Retinal pigment epithelial cell (primary cell): ENCODE measurements around the gene CTU2.

Experiments used
- DNase-seq: peaks from one replicate; pipeline ENCODE4 v3.0.0-alpha.2; 2010; ENCODE audit warnings: low read depth
- H3K4me3 ChIP-seq: 2 replicates; pipeline ENCODE4 v1.5.1; 2011; ENCODE audit warnings: mild to moderate bottlenecking, low read length, control low read depth, moderate library complexity
- TF ChIP-seq, protein P1 (sequence below): conservative IDR thresholded peaks from 2 replicates; pipeline ENCODE4 v1.5.1; 2011; ENCODE audit warnings: low read depth, low read length, control low read depth, inconsistent platforms

CTU2 gene

GRCh38 chr16:88697116-88697830 lies 9.0 kb upstream of the CTU2 start:
- TF ChIP-seq, protein P1, sequence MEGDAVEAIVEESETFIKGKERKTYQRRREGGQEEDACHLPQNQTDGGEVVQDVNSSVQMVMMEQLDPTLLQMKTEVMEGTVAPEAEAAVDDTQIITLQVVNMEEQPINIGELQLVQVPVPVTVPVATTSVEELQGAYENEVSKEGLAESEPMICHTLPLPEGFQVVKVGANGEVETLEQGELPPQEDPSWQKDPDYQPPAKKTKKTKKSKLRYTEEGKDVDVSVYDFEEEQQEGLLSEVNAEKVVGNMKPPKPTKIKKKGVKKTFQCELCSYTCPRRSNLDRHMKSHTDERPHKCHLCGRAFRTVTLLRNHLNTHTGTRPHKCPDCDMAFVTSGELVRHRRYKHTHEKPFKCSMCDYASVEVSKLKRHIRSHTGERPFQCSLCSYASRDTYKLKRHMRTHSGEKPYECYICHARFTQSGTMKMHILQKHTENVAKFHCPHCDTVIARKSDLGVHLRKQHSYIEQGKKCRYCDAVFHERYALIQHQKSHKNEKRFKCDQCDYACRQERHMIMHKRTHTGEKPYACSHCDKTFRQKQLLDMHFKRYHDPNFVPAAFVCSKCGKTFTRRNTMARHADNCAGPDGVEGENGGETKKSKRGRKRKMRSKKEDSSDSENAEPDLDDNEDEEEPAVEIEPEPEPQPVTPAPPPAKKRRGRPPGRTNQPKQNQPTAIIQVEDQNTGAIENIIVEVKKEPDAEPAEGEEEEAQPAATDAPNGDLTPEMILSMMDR, result no peak
- H3K4me3 ChIP-seq, result no peak overlapping the region
- no peak for DNase-seq

GRCh38 chr16:88697831-88698615 lies 8.3 kb upstream of the CTU2 start:
- TF ChIP-seq, protein P1, result peak; percentile 50
- H3K4me3 ChIP-seq, result no peak overlapping the region
- DNase-seq, result no peak

DNA sequence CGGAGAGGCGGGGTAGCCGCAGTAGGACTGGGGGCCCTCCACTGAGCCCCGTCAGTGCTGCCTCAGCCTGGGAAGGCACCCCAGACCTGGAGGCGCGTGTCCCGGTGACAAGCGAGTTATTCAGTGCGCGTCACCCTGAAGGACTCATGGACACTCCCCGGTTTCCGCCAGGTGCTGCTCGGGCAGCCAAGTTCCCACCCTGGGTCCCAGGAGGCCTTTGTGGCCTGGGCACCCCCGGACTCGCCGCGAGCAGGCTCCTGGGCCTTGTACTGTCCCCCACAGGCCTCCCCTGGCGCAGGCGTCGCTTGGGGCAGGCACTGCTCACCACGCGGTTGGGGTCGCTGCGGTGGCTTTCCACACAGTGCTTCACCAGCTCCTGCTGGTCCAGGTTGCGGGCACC lies 7.7 kb upstream of the CTU2 start:
- TF ChIP-seq, protein P1, result no peak
- H3K4me3 ChIP-seq, result no peak overlapping the region

GRCh38 chr16:88699180-88699579 lies 7.1 kb upstream of the CTU2 start:
- TF ChIP-seq, protein P1, result no peak
- DNase-seq, result no peak
- no peak overlapping the region for H3K4me3 ChIP-seq

More for the DNA sequence above, 7.7 kb upstream of the CTU2 start:
- no peak for DNase-seq

GRCh38 chr16:88700322-88700635 lies 6.0 kb upstream of the CTU2 start:
- no peak for DNase-seq
- no peak overlapping the region for H3K4me3 ChIP-seq
- TF ChIP-seq, protein P1, result no peak

DNA sequence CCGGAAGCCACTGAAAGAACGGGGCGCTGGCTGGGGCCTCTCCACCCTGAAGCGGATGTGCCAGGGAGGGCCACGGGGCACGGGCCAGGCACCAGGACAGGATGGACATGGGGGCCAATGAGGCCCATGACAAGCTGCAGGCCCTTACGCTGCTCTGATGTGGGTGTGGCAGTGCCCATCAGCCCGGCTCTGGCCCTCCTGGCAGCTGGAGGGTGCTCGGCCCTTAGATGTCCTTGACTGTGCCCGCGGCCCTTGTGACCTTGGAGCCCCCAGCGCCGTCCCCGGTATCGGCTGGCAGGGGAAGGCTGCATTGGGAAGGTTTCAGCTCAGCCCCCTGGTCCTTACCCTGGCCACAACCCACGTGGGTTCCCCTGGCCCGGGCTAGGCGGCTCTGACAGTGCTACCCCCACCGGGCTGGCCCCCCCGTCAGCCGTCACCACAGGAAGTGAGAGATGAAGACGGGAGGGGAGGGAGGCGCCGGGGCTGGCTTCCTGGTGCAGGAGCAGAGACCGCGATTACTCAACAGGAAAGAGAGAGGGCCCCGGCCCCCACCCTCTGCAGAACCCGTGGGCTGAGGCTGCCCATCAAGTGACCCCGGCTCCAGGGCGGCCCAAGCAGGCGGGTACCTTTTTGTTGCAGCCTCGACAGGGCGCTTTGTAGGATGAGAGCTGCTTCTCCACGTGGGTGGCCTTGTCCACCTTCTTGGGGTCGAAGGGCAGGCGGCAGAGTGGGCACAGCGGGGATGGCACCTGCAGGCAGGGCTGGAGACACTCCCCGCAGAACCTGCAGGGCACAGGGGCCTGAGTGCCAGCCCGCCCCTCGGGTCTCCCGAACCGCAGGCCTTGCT lies 5.4 kb upstream of the CTU2 start:
- H3K4me3 ChIP-seq, result no peak overlapping the region
- TF ChIP-seq, protein P1, result no peak

More for the DNA sequence above, 5.4 kb upstream of the CTU2 start:
- peak; percentile 39 for DNase-seq
